Endothelial cell (in vitro differentiated cells): Measurements from ENCODE around the gene RINL. TPM values are rescaled to one million over a fixed set of nuclear protein-coding genes. Genes with fewer than 3 reads are reported as not detected.
"Not testable (repeated sequence)": the region's sequence is repeated elsewhere in the genome, so short reads cannot be mapped to it uniquely, and the experiment has no call there.

ENCODE experiments used
- DNase-seq: peaks from one replicate; pipeline ENCODE4 v3.0.0; 2021; ENCODE audit warnings: low spot score
- H3K27ac Mint-ChIP-seq: one replicate; pipeline ENCODE4 v1.8.0; 2021; ENCODE audit warnings: mixed read lengths, inconsistent platforms; ENCODE audit not compliant: unreplicated experiment
- H3K27me3 Mint-ChIP-seq: one replicate; pipeline ENCODE4 v1.8.0; 2021; ENCODE audit warnings: mild to moderate bottlenecking, moderate library complexity, mixed read lengths, inconsistent platforms; ENCODE audit not compliant: unreplicated experiment
- H3K36me3 Mint-ChIP-seq: one replicate; pipeline ENCODE4 v1.8.0; 2021; ENCODE audit warnings: mild to moderate bottlenecking, low read depth, mixed read lengths, inconsistent platforms; ENCODE audit not compliant: unreplicated experiment
- H3K4me1 Mint-ChIP-seq: one replicate; pipeline ENCODE4 v1.8.0; 2021; ENCODE audit warnings: mild to moderate bottlenecking, mixed read lengths, inconsistent platforms; ENCODE audit not compliant: unreplicated experiment
- H3K4me3 Mint-ChIP-seq: one replicate; pipeline ENCODE4 v1.8.0; 2021; ENCODE audit warnings: mild to moderate bottlenecking, mixed read lengths, inconsistent platforms; ENCODE audit not compliant: unreplicated experiment
- H3K9me3 Mint-ChIP-seq: one replicate; pipeline ENCODE4 v1.8.0; 2021; ENCODE audit warnings: mixed read lengths, inconsistent platforms; ENCODE audit not compliant: unreplicated experiment
- total RNA-seq: library from RNA; stranded (reverse); fragmentation: NEBNext Ultra II Directional; extraction: Animal tissue kit (Norgen Biotek cat#: 25700); gene quantifications from one replicate; pipeline ENCODE4 v1.2.1, GENCODE V29; 2021; ENCODE audit not compliant: unreplicated experiment
- TF ChIP-seq, protein P1 (sequence below): fragments of 200-600 bp; sonication (generic); IDR thresholded peaks from one replicate; pipeline ENCODE4 v1.5.0; 2021; ENCODE audit warnings: antibody characterized with exemption; ENCODE audit not compliant: unreplicated experiment

The RINL gene
- total RNA-seq, 1 donor from 2014 or later: 5.6 TPM

DNA sequence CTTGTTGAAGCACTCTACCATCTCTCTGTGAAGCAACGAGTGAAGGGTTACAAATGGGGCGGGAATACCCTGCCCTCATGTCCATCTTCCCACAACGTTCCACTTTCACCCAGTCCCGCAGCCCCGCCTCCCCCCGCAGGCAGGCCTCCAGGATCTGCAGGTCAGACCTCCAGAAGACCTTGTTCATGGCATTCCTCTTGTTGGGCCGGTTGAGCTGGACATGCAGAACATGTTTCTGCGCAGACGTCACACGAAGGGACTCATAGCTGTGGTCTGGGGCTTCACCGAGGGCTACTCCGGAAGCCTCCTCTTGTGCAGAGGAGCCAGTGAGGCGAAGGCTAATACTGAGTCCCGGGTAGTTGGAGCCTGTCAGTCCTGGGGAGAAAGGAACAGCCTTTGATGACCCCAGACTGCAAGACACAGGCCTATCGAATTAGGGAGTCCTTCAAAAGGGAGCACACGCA, 46.9 kb downstream of the RINL start:
- no peaks in the 10 kb centered on the region for H3K9me3 Mint-ChIP-seq
- H3K4me3 Mint-ChIP-seq: peak overlapping the region; percentile 94
- H3K27ac Mint-ChIP-seq: peak overlapping the region; percentile 83
- DNase-seq: peak; percentile 24
- H3K4me1 Mint-ChIP-seq: peaks cover 11% of the 10 kb centered on the region
- peaks cover 2% of the 10 kb centered on the region for H3K27me3 Mint-ChIP-seq
- TF ChIP-seq, protein P1, sequence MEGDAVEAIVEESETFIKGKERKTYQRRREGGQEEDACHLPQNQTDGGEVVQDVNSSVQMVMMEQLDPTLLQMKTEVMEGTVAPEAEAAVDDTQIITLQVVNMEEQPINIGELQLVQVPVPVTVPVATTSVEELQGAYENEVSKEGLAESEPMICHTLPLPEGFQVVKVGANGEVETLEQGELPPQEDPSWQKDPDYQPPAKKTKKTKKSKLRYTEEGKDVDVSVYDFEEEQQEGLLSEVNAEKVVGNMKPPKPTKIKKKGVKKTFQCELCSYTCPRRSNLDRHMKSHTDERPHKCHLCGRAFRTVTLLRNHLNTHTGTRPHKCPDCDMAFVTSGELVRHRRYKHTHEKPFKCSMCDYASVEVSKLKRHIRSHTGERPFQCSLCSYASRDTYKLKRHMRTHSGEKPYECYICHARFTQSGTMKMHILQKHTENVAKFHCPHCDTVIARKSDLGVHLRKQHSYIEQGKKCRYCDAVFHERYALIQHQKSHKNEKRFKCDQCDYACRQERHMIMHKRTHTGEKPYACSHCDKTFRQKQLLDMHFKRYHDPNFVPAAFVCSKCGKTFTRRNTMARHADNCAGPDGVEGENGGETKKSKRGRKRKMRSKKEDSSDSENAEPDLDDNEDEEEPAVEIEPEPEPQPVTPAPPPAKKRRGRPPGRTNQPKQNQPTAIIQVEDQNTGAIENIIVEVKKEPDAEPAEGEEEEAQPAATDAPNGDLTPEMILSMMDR: no peak
- H3K36me3 Mint-ChIP-seq: peaks cover 11% of the 10 kb centered on the region

DNA sequence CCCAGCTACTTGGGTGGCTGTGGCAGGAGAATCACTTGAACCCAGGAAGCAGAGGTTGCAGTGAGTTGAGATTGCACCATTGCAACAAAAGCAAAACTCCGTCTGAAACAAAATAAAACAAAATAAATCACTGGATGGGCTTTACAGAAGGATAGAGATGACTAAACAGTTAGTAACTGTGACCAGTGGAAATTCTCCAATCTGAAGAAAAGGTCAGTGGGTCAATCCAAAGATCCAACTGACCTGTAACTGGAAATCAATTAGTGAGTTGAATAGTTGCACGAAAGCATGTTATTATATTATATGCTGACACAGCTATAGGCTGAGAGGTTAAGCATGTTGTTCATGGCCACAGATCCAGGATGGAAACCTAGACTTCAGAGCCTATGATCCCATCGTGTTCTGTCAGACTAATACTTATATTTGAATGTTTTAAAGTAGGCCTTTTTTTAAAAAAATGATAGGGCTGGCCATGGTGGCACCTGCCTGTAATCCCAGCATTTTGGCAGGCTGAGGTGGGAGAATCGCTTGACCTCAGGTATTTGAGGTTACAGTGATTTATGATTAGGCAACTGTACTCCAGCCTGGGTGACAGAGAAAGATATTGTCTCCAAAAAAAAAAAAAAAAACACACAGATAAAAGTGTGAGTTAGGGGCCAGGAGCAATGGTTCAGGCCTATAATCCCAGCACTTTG, 47.9 kb downstream of the RINL start:
- Mint-ChIP-seq H3K4me1 (peaks cover 11% of the 10 kb centered on the region), H3K27ac (no peak overlapping the region)
- no peak for DNase-seq

DNA sequence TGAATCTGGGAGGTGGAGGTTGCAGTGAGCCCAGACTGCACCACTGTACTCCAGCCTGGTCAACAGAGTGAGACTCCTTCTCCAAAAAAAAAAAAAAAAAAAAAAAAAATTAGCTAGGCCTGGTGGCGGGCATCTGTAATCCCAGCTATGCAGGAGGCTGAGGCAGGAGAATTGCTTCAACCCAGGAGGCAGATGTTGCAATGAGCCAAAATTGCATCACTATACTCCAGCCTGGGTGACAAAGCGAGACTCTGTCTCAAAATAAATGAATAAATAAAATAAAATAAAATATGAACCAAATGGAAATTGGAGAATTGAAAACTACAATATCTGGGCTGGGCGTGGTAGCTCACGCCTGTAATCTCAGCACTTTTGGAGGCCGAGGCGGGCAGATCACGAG, 48.9 kb downstream of the RINL start:
- Mint-ChIP-seq H3K36me3 (peaks cover 12% of the 10 kb centered on the region), H3K4me1 (peaks cover 11% of the 10 kb centered on the region)
- not testable (repeated sequence) for DNase-seq, H3K4me3 Mint-ChIP-seq, H3K9me3 Mint-ChIP-seq, H3K27me3 Mint-ChIP-seq, H3K27ac Mint-ChIP-seq

More for the DNA sequence above, 47.9 kb downstream of the RINL start:
- Mint-ChIP-seq H3K36me3 (peaks cover 8% of the 10 kb centered on the region), H3K9me3 (no peaks in the 10 kb centered on the region), H3K27me3 (peaks cover 2% of the 10 kb centered on the region), H3K4me3 (peak overlapping the region; percentile 94)
- TF ChIP-seq, protein P1: no peak

DNA sequence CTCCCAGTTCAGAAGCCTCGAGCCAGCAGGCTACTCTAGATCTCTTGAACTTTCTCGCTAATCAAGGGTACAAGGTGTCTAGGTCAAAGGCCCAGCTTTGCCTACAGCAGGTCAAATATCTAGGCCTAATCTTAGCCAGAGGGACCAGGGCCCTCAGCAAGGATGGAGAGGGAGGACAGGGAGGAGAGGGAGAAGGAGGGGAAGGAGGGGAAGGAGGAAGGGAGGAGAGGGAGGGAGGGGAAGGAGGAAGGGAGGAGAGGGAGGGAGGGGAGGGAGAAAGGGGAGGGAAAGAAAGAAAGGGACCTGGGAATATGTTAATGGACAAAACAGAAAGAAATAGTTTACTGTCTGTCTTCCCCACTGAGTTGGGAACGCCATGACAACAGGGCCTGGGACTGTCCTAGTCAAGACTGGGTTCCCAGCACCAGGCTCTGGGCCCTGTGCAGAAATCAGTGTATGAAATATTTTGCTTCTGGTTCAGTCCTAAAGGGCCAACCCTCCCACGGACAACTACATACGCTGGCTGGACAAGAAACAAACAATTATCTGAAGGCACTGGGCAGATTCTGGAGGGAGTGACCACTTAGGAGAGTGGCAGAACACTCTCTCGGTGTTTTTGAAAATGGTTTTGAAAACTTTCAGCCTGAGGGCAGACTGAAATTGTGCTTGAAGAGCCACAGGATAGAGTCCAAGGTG, 51.1 kb downstream of the RINL start:
- peaks cover 16% of the 10 kb centered on the region for H3K4me1 Mint-ChIP-seq

DNA sequence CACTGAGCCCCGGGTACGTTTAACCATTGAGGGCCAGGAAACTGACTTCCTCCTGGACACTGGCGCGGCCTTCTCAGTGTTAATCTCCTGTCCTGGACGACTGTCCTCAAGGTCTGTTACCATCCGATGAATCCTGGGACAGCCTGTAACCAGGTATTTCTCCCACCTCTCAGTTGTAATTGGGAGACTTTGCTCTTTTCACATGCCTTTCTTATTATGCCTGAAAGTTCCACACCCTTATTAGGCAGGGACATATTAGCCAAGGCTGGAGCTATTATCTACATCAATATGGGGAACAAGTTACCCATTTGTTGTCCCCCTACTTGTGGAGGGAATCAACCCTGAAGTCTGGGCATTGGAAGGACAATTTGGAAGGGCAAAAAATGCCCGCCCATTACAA, 52.1 kb downstream of the RINL start:
- peaks cover 35% of the 10 kb centered on the region for H3K36me3 Mint-ChIP-seq
- H3K9me3 Mint-ChIP-seq, H3K27ac Mint-ChIP-seq, H3K4me1 Mint-ChIP-seq, DNase-seq, H3K4me3 Mint-ChIP-seq, H3K27me3 Mint-ChIP-seq: not testable (repeated sequence)

More for the DNA sequence above, 51.1 kb downstream of the RINL start:
- peak overlapping the region; percentile 15 for H3K4me3 Mint-ChIP-seq
- TF ChIP-seq, protein P1: no peak
- H3K36me3 Mint-ChIP-seq: peaks cover 30% of the 10 kb centered on the region
- no peaks in the 10 kb centered on the region for H3K9me3 Mint-ChIP-seq
- no peak for DNase-seq
- H3K27ac Mint-ChIP-seq: no peak overlapping the region
- peaks cover 2% of the 10 kb centered on the region for H3K27me3 Mint-ChIP-seq

DNA sequence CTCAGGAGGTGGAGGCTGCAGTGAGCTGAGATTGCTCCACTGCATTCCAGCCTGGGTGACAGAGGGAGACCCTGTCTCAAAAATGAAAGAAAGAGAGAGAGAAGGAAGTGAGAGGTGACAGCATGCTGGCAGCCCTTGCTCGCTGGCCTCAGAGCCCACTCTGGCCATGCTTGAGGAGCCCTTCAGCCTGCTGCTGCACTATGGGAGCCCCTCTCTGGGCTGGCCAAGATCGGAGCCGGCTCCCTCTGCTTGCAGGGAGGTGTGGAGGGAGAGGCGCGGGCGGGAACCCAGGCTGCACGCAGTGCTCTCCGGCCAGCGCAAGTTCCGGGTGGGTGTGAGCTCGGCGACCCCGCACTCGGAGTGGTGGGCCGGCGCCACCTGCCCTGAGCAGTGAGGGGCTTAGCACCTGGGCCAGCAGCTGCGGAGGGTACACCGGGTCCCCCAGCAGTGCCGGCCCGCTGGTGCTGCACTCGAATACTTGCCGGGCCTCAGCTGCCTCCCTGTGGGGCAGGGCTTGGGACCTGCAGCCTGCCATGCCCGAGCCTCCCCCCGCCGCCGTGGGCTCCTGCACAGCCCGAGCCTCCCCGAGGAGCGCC, 56.7 kb downstream of the RINL start:
- not testable (repeated sequence) for H3K27ac Mint-ChIP-seq, DNase-seq, H3K4me1 Mint-ChIP-seq

More for the DNA sequence above, 56.7 kb downstream of the RINL start:
- not testable (repeated sequence) for H3K9me3 Mint-ChIP-seq, H3K27me3 Mint-ChIP-seq, H3K4me3 Mint-ChIP-seq
- peaks cover 42% of the 10 kb centered on the region for H3K36me3 Mint-ChIP-seq
